ENCODE data around the gene LIMS2.

The LIMS2 gene

GRCh38 chr2:127646487-127647241 lies 28.7 kb downstream of the LIMS2 start:
- H3K27ac ChIP-seq (ENCODE audit: low read depth, low read length): no peak overlapping the region
- H3K9ac ChIP-seq (ENCODE audit: low read depth, low read length): no peak overlapping the region
- whole genome bisulfite sequencing: 94% methylated on average over 24 of the region's 24 CpGs
- no peaks in the 10 kb centered on the region for H3K27me3 ChIP-seq (ENCODE audit: insufficient read depth, low read length)
- H3K36me3 ChIP-seq (ENCODE audit: insufficient read depth, low read length): no peaks in the 10 kb centered on the region
- H3K4me3 ChIP-seq (ENCODE audit: low read length): no peak overlapping the region
- H3K4me1 ChIP-seq (ENCODE audit: insufficient read depth, low read length): no peaks in the 10 kb centered on the region
- no peaks in the 10 kb centered on the region for H3K9me3 ChIP-seq (ENCODE audit: insufficient read depth, low read depth, low read length)

- no peaks in the 10 kb centered on the region for H3K9me3 ChIP-seq (ENCODE audit: insufficient read depth, low read depth, low read length)
- no peak within 1 kb of the TSS for H3K4me3 ChIP-seq (ENCODE audit: low read length)
- 86% methylated on average over 37 of the region's 37 CpGs for WGBS
- no peaks in the 10 kb centered on the region for H3K4me1 ChIP-seq (ENCODE audit: insufficient read depth, low read length)
- no peaks in the 10 kb centered on the region for H3K36me3 ChIP-seq (ENCODE audit: insufficient read depth, low read length)
- no peak within 1 kb of the TSS for H3K9ac ChIP-seq (ENCODE audit: low read depth, low read length)
- H3K27me3 ChIP-seq (ENCODE audit: insufficient read depth, low read length): no peaks in the 10 kb centered on the region
- H3K27ac ChIP-seq (ENCODE audit: low read depth, low read length): no peak within 1 kb of the TSS
Measured at GRCh38 chr2:127645395-127646291, 29.7 kb downstream of the LIMS2 start, which contains the start of gene GPR17. GPR17 (plus strand) TSS chr2:127646153; CDS start chr2:127650736, 4,583 bp downstream.

- no peaks in the 10 kb centered on the region for H3K36me3 ChIP-seq (ENCODE audit: insufficient read depth, low read length)
- no peak overlapping the region for H3K4me3 ChIP-seq (ENCODE audit: low read length)
- no peaks in the 10 kb centered on the region for H3K9me3 ChIP-seq (ENCODE audit: insufficient read depth, low read depth, low read length)
- no peaks in the 10 kb centered on the region for H3K27me3 ChIP-seq (ENCODE audit: insufficient read depth, low read length)
- no peak overlapping the region for H3K9ac ChIP-seq (ENCODE audit: low read depth, low read length)
- 92% methylated on average over 1 of the region's 1 CpG for WGBS
- H3K27ac ChIP-seq (ENCODE audit: low read depth, low read length): no peak overlapping the region
- H3K4me1 ChIP-seq (ENCODE audit: insufficient read depth, low read length): no peaks in the 10 kb centered on the region
Measured at GRCh38 chr2:127645026-127645394, 30.3 kb downstream of the LIMS2 start.

GRCh38 chr2:127644066-127645025 lies 31.0 kb downstream of the LIMS2 start:
- Histone ChIP-seq H3K27ac (ENCODE audit: low read depth, low read length) (no peak overlapping the region), H3K27me3 (ENCODE audit: insufficient read depth, low read length) (no peaks in the 10 kb centered on the region), H3K9ac (ENCODE audit: low read depth, low read length) (no peak overlapping the region), H3K9me3 (ENCODE audit: insufficient read depth, low read depth, low read length) (no peaks in the 10 kb centered on the region), H3K4me3 (ENCODE audit: low read length) (no peak overlapping the region), H3K4me1 (ENCODE audit: insufficient read depth, low read length) (no peaks in the 10 kb centered on the region), H3K36me3 (ENCODE audit: insufficient read depth, low read length) (no peaks in the 10 kb centered on the region)
- 84% methylated on average over 19 of the region's 19 CpGs for WGBS

GRCh38 chr2:127643439-127644065 lies 31.8 kb downstream of the LIMS2 start:
- WGBS: 94% methylated on average over 15 of the region's 15 CpGs
- H3K36me3 ChIP-seq (ENCODE audit: insufficient read depth, low read length): no peaks in the 10 kb centered on the region
- H3K27ac ChIP-seq (ENCODE audit: low read depth, low read length): no peak overlapping the region
- H3K4me1 ChIP-seq (ENCODE audit: insufficient read depth, low read length): no peaks in the 10 kb centered on the region
- H3K9ac ChIP-seq (ENCODE audit: low read depth, low read length): no peak overlapping the region
- H3K9me3 ChIP-seq (ENCODE audit: insufficient read depth, low read depth, low read length): no peaks in the 10 kb centered on the region
- no peaks in the 10 kb centered on the region for H3K27me3 ChIP-seq (ENCODE audit: insufficient read depth, low read length)
- H3K4me3 ChIP-seq (ENCODE audit: low read length): no peak overlapping the region

- no peaks in the 10 kb centered on the region for H3K36me3 ChIP-seq (ENCODE audit: insufficient read depth, low read length)
- H3K27ac ChIP-seq (ENCODE audit: low read depth, low read length): no peak overlapping the region
- H3K4me1 ChIP-seq (ENCODE audit: insufficient read depth, low read length): peaks cover 3% of the 10 kb centered on the region; the same call in 1 of the 2 replicates
- H3K27me3 ChIP-seq (ENCODE audit: insufficient read depth, low read length): no peaks in the 10 kb centered on the region
- H3K9ac ChIP-seq (ENCODE audit: low read depth, low read length): no peak overlapping the region
- H3K4me3 ChIP-seq (ENCODE audit: low read length): no peak overlapping the region
- no peaks in the 10 kb centered on the region for H3K9me3 ChIP-seq (ENCODE audit: insufficient read depth, low read depth, low read length)
- 93% methylated on average over 17 of the region's 17 CpGs for WGBS
Measured at GRCh38 chr2:127642706-127643438, 32.5 kb downstream of the LIMS2 start.

GRCh38 chr2:127641846-127642507 lies 33.4 kb downstream of the LIMS2 start:
- H3K4me1 ChIP-seq (ENCODE audit: insufficient read depth, low read length): peaks cover 10% of the 10 kb centered on the region
- H3K4me3 ChIP-seq (ENCODE audit: low read length): no peak overlapping the region
- 93% methylated on average over 25 of the region's 25 CpGs for WGBS
- no peak overlapping the region for H3K27ac ChIP-seq (ENCODE audit: low read depth, low read length)
- H3K9ac ChIP-seq (ENCODE audit: low read depth, low read length): no peak overlapping the region
- H3K9me3 ChIP-seq (ENCODE audit: insufficient read depth, low read depth, low read length): no peaks in the 10 kb centered on the region
- no peaks in the 10 kb centered on the region for H3K27me3 ChIP-seq (ENCODE audit: insufficient read depth, low read length)
- H3K36me3 ChIP-seq (ENCODE audit: insufficient read depth, low read length): no peaks in the 10 kb centered on the region

- 94% methylated on average over 6 of the region's 6 CpGs for WGBS
- H3K4me3 ChIP-seq (ENCODE audit: low read length): no peak overlapping the region
- no peaks in the 10 kb centered on the region for H3K9me3 ChIP-seq (ENCODE audit: insufficient read depth, low read depth, low read length)
- no peaks in the 10 kb centered on the region for H3K27me3 ChIP-seq (ENCODE audit: insufficient read depth, low read length)
- peaks cover 11% of the 10 kb centered on the region for H3K4me1 ChIP-seq (ENCODE audit: insufficient read depth, low read length)
- no peaks in the 10 kb centered on the region for H3K36me3 ChIP-seq (ENCODE audit: insufficient read depth, low read length)
- H3K9ac ChIP-seq (ENCODE audit: low read depth, low read length): no peak overlapping the region
- no peak overlapping the region for H3K27ac ChIP-seq (ENCODE audit: low read depth, low read length)
Measured at GRCh38 chr2:127641133-127641532, 34.2 kb downstream of the LIMS2 start.

- Histone ChIP-seq H3K36me3 (ENCODE audit: insufficient read depth, low read length) (no peaks in the 10 kb centered on the region), H3K4me3 (ENCODE audit: low read length) (no peak overlapping the region), H3K9ac (ENCODE audit: low read depth, low read length) (no peak overlapping the region), H3K9me3 (ENCODE audit: insufficient read depth, low read depth, low read length) (no peaks in the 10 kb centered on the region), H3K4me1 (ENCODE audit: insufficient read depth, low read length) (peaks cover 11% of the 10 kb centered on the region), H3K27me3 (ENCODE audit: insufficient read depth, low read length) (no peaks in the 10 kb centered on the region), H3K27ac (ENCODE audit: low read depth, low read length) (no peak overlapping the region)
- 87% methylated on average over 25 of the region's 25 CpGs for WGBS
Measured at GRCh38 chr2:127640082-127641072, 35.0 kb downstream of the LIMS2 start.

Measured in HUES64 (cell line).